HL-60 (cell line): Measurements from ENCODE around the gene CACNA1C.

ENCODE experiments used
- DNase-seq, 2 experiments: peaks; one replicate each; pipeline ENCODE4 v3.0.0-alpha.2; 2010 to 2020; ENCODE audit warnings: low read depth in 1 of 2, low spot score in 1 of 2
- H3K27ac ChIP-seq: fragments of 250-450 bp; sonication (Bioruptor Pico); replicated peaks from 2 replicates; pipeline ENCODE4 v1.5.1; 2020; ENCODE audit warnings: mild to moderate bottlenecking, moderate library complexity
- H3K27me3 ChIP-seq: fragments of 250-450 bp; sonication (Bioruptor Pico); 2 replicates; pipeline ENCODE4 v1.5.1; 2021; ENCODE audit warnings: mild to moderate bottlenecking, moderate library complexity; ENCODE audit not compliant: insufficient read depth, poor library complexity, severe bottlenecking
- H3K4me3 ChIP-seq: replicated peaks from 2 replicates; pipeline ENCODE4 v1.5.1; 2011; ENCODE audit warnings: mild to moderate bottlenecking, control low read depth, low read length; ENCODE audit not compliant: insufficient read depth
- CTCF ChIP-seq: IDR thresholded peaks from one replicate; pipeline ENCODE4 v1.5.1; 2011; ENCODE audit warnings: low read length, control low read depth, inconsistent platforms; ENCODE audit not compliant: insufficient read depth
- GABPA ChIP-seq: IDR thresholded peaks from 2 replicates; pipeline ENCODE4 v1.6.1; 2012; ENCODE audit warnings: low read depth
- POLR2AphosphoS5 ChIP-seq: IDR thresholded peaks from 2 replicates; pipeline ENCODE4 v1.6.1; 2012; ENCODE audit warnings: low read depth
- REST ChIP-seq: IDR thresholded peaks from 2 replicates; pipeline ENCODE4 v1.6.1; 2012; ENCODE audit warnings: low read depth; ENCODE audit not compliant: insufficient replicate concordance
- SPI1 ChIP-seq: IDR thresholded peaks from 2 replicates; pipeline ENCODE4 v1.6.1; 2012; ENCODE audit warnings: low read depth, mild to moderate bottlenecking, borderline replicate concordance

The CACNA1C gene

GRCh38 chr12:2351161-2351560 is 298.4 kb downstream of the CACNA1C start:
- no peak overlapping the region for H3K4me3 ChIP-seq
- DNase-seq, result no peak
- H3K27ac ChIP-seq, result no peak overlapping the region
- no peaks in the 10 kb centered on the region for H3K27me3 ChIP-seq
- no peak for TF ChIP-seq SPI1
- no peak for TF ChIP-seq CTCF
- TF ChIP-seq REST, result no peak
- no peak for TF ChIP-seq GABPA
- no peak for TF ChIP-seq POLR2AphosphoS5

- H3K4me3 ChIP-seq, result no peak overlapping the region
- TF ChIP-seq SPI1, result no peak
- no peak overlapping the region for H3K27ac ChIP-seq
- H3K27me3 ChIP-seq, result no peaks in the 10 kb centered on the region
- DNase-seq, result no peak
Measured at GRCh38 chr12:2352203-2352602, 299.4 kb downstream of the CACNA1C start.

GRCh38 chr12:2353281-2353680 is 300.5 kb downstream of the CACNA1C start:
- TF ChIP-seq CTCF, result no peak
- TF ChIP-seq POLR2AphosphoS5, result no peak
- TF ChIP-seq GABPA, result no peak
- TF ChIP-seq REST, result no peak
- no peak for TF ChIP-seq SPI1
- DNase-seq, result no peak
- Histone ChIP-seq H3K27ac (no peak overlapping the region), H3K4me3 (no peak overlapping the region), H3K27me3 (no peaks in the 10 kb centered on the region)

GRCh38 chr12:2353691-2354090 is 300.9 kb downstream of the CACNA1C start:
- H3K27ac ChIP-seq, result no peak overlapping the region
- no peak overlapping the region for H3K4me3 ChIP-seq
- TF ChIP-seq REST, result no peak
- TF ChIP-seq GABPA, result no peak
- no peak for TF ChIP-seq POLR2AphosphoS5
- TF ChIP-seq CTCF, result no peak
- no peak for TF ChIP-seq SPI1
- DNase-seq, result no peak
- H3K27me3 ChIP-seq, result no peaks in the 10 kb centered on the region
